GM12872 (cell line): ENCODE measurements around the gene BCOR.

Experiments used
- CTCF ChIP-seq: IDR thresholded peaks from 3 replicates; pipeline ENCODE4 v1.5.1; 2011; ENCODE audit warnings: low read depth, mild to moderate bottlenecking, low read length, moderate library complexity; ENCODE audit not compliant: insufficient read depth

The BCOR gene

GRCh38 chrX:40007756-40008705 lies 89.7 kb downstream of the BCOR start:
- TF ChIP-seq CTCF: no peak

DNA sequence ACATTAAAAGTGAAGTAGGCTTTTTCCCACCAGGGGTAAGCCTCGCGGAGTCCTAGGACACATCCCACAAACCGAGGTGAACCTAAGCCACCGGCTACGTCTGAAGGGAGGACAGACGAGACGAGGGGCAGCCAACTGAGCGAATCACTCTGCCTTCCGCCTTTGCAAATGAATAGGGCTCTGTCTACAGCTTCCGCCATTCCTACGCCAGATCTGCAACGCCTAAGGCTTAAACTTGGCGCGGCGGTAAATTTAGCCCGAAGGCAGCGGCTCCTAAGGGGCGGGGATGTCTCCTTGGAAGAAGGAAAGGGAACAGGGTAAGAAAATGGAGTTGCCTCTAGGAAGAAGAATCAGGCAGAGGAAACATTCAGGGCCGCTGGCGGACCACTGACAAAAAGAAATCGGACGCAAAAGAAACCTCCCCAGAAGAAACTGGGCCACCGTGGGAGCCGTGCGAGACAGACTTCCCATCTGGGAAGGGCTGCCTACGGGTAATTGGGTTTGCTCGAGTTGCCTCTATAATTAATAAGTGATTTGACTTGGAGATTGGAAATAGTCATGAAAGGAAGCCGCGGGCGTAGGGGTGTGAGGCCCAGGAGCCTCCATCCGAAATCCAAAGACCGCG lies 90.5 kb downstream of the BCOR start:
- no peak for TF ChIP-seq CTCF

- TF ChIP-seq CTCF: peak; percentile 12; the same call in 1 of the 3 replicates
These were observed 91.4 kb downstream of the BCOR start for GRCh38 chrX:40006106-40007017.

DNA sequence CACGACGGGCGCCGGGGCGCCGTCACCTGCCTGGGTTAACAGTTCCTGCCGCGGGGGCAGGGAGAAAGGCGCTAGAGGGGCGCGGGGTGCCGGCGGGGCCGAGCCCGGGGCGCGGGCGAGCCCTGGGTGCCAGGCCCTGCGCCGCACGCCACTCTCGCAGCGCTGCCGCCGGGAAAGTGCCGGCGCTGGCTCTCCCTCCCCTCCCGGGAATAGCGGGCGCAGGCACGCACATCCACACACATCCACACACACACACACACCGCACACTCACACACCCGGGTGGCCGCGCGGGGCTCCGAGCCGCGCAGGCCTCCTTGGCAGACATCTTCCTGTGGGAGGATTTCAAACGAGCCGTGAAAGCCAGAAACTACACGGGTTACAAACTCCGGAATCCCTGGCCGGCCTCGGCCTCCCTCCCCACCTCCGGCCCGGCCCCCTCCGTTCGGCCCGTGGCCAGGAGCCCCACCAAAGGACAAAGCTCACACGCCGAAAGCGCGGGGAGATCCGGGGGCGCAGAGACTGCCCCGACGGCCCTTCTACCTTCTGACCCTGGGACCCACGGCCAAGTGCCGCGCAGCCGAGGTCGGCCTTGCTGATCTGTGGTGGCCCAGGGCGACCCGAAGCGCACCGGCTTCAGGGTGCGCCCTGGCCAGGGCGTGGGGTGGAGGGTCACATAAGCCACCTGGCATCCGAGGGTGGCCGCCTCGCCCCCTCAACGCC lies 92.3 kb downstream of the BCOR start:
- TF ChIP-seq CTCF: no peak

DNA sequence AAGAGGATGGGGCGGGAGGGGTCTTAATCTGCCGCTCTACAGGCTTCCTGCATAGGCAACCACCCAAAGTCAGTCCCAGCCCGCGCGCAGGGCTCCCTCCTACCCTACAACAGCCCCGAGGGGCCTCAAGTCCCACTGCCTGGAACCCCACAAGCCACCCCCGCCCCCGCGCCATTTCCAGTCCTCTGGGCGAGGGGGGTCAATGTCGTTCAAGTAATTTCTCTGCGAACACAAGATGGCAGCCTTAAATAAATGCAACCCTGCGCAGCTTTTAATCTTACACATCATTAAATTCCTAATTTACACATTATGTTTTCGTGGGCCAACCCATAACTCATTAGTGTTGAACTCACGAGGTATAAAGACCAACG lies 92.9 kb downstream of the BCOR start:
- no peak for TF ChIP-seq CTCF

- no peak for TF ChIP-seq CTCF
These were observed 93.6 kb downstream of the BCOR start for GRCh38 chrX:40004246-40004535.
